Ishikawa (cell line): Measurements from ENCODE around the gene INS.

Experiments used
- CEBPB ChIP-seq: IDR thresholded peaks from 2 replicates; pipeline ENCODE4 v1.6.1; 2012
- CREB1 ChIP-seq: IDR thresholded peaks from 2 replicates; pipeline ENCODE4 v1.6.1; 2012; ENCODE audit warnings: low read depth
- EGR1 ChIP-seq: IDR thresholded peaks from 2 replicates; pipeline ENCODE4 v1.6.1; 2012
- EP300 ChIP-seq: IDR thresholded peaks from 2 replicates; pipeline ENCODE4 v1.6.1; 2012; ENCODE audit warnings: borderline replicate concordance
- FOXM1 ChIP-seq: IDR thresholded peaks from 2 replicates; pipeline ENCODE4 v1.6.1; 2012; ENCODE audit warnings: low read depth, borderline replicate concordance
- MAX ChIP-seq: IDR thresholded peaks from 2 replicates; pipeline ENCODE4 v1.6.1; 2012
- NFIC ChIP-seq: IDR thresholded peaks from 2 replicates; pipeline ENCODE4 v1.6.1; 2012
- RAD21 ChIP-seq: IDR thresholded peaks from 2 replicates; pipeline ENCODE4 v1.6.1; 2012; ENCODE audit warnings: low read depth
- REST ChIP-seq: IDR thresholded peaks from 2 replicates; pipeline ENCODE4 v1.6.1; 2012; ENCODE audit warnings: low read depth, mild to moderate bottlenecking
- TAF1 ChIP-seq: IDR thresholded peaks from 2 replicates; pipeline ENCODE4 v1.6.1; 2012; ENCODE audit warnings: low read depth, mild to moderate bottlenecking
- TCF12 ChIP-seq: IDR thresholded peaks from 2 replicates; pipeline ENCODE4 v1.6.1; 2012; ENCODE audit warnings: low read depth
- TEAD4 ChIP-seq: IDR thresholded peaks from 2 replicates; pipeline ENCODE4 v1.6.1; 2012
- USF1 ChIP-seq: IDR thresholded peaks from 2 replicates; pipeline ENCODE4 v1.6.1; 2012
- YY1 ChIP-seq: IDR thresholded peaks from 2 replicates; pipeline ENCODE4 v1.6.1; 2012; ENCODE audit warnings: low read depth
- ZBTB7A ChIP-seq: IDR thresholded peaks from 2 replicates; pipeline ENCODE4 v1.6.1; 2012; ENCODE audit warnings: low read depth

The INS gene

GRCh38 chr11:2200957-2201519, 40.0 kb upstream of the INS start:
- no peak for TF ChIP-seq TCF12
- TF ChIP-seq FOXM1 = no peak
- TF ChIP-seq MAX = no peak
- no peak for TF ChIP-seq YY1
- TF ChIP-seq CREB1 = no peak
- TF ChIP-seq CEBPB = no peak
- TF ChIP-seq EP300 = no peak
- no peak for TF ChIP-seq TAF1
- no peak for TF ChIP-seq NFIC
- TF ChIP-seq ZBTB7A = no peak

- TF ChIP-seq TEAD4 (no peak), EGR1 (no peak), CREB1 (no peak), CEBPB (no peak), MAX (no peak), TCF12 (no peak), TAF1 (no peak), USF1 (no peak), FOXM1 (no peak), YY1 (no peak), NFIC (no peak), ZBTB7A (no peak), RAD21 (no peak), EP300 (no peak), REST (no peak)
Observed at GRCh38 chr11:2200536-2200935, 39.5 kb upstream of the INS start.

- no peak for TF ChIP-seq EGR1
- no peak for TF ChIP-seq EP300
- TF ChIP-seq TEAD4 = no peak
- TF ChIP-seq CEBPB = no peak
- TF ChIP-seq REST = no peak
- no peak for TF ChIP-seq ZBTB7A
- TF ChIP-seq USF1 = no peak
- TF ChIP-seq FOXM1 = no peak
- no peak for TF ChIP-seq CREB1
- TF ChIP-seq MAX = no peak
- TF ChIP-seq RAD21 = no peak
- TF ChIP-seq TCF12 = no peak
- TF ChIP-seq TAF1 = no peak
- TF ChIP-seq YY1 = no peak
- TF ChIP-seq NFIC = no peak
Observed at GRCh38 chr11:2199466-2200341, 38.7 kb upstream of the INS start.

- no peak for TF ChIP-seq TAF1
- TF ChIP-seq REST = no peak
- TF ChIP-seq CREB1 = no peak
- TF ChIP-seq USF1 = no peak
- TF ChIP-seq TCF12 = no peak
- TF ChIP-seq NFIC = no peak
- TF ChIP-seq CEBPB = no peak
- TF ChIP-seq MAX = no peak
- no peak for TF ChIP-seq TEAD4
- TF ChIP-seq EP300 = no peak
- no peak for TF ChIP-seq YY1
- no peak for TF ChIP-seq RAD21
- TF ChIP-seq EGR1 = no peak
- no peak for TF ChIP-seq ZBTB7A
- TF ChIP-seq FOXM1 = no peak
Observed at GRCh38 chr11:2198621-2199365, 37.8 kb upstream of the INS start.
